Activated naive CD4-positive, alpha-beta T cell treated with anti-CD3 and anti-CD28 coated beads, Interleukin-2, amount 50 U/mL, for 24 hours (primary cell): ENCODE data around the gene PKD2L1.

Experiments
- H3K27ac Mint-ChIP-seq: one replicate; pipeline ENCODE4 v1.8.0; 2021; ENCODE audit warnings: mild to moderate bottlenecking, mixed read lengths
- H3K27me3 Mint-ChIP-seq: one replicate; pipeline ENCODE4 v1.8.0; 2021; ENCODE audit warnings: mixed read lengths
- H3K36me3 Mint-ChIP-seq: one replicate; pipeline ENCODE4 v1.8.0; 2021; ENCODE audit warnings: mixed read lengths
- H3K4me1 Mint-ChIP-seq: one replicate; pipeline ENCODE4 v1.8.0; 2021; ENCODE audit warnings: mixed read lengths
- H3K4me3 Mint-ChIP-seq: one replicate; pipeline ENCODE4 v1.8.0; 2021; ENCODE audit warnings: mild to moderate bottlenecking, mixed read lengths
- H3K9me3 Mint-ChIP-seq: one replicate; pipeline ENCODE4 v1.8.0; 2021; ENCODE audit warnings: mixed read lengths

PKD2L1 gene

GRCh38 chr10:100360234-100360633, 30.2 kb upstream of the PKD2L1 start:
- Mint-ChIP-seq H3K9me3 (no peaks in the 10 kb centered on the region), H3K36me3 (peaks cover 28% of the 10 kb centered on the region), H3K27ac (no peak overlapping the region), H3K4me1 (peaks cover 8% of the 10 kb centered on the region), H3K27me3 (no peaks in the 10 kb centered on the region), H3K4me3 (no peak overlapping the region)

GRCh38 chr10:100359529-100360150, 29.6 kb upstream of the PKD2L1 start:
- no peak overlapping the region for H3K4me3 Mint-ChIP-seq
- no peaks in the 10 kb centered on the region for H3K9me3 Mint-ChIP-seq
- no peak overlapping the region for H3K27ac Mint-ChIP-seq

GRCh38 chr10:100359030-100359432, 29.0 kb upstream of the PKD2L1 start:
- peaks cover 37% of the 10 kb centered on the region for H3K36me3 Mint-ChIP-seq
- H3K27me3 Mint-ChIP-seq: no peaks in the 10 kb centered on the region
- peaks cover 8% of the 10 kb centered on the region for H3K4me1 Mint-ChIP-seq
- no peaks in the 10 kb centered on the region for H3K9me3 Mint-ChIP-seq
- no peak overlapping the region for H3K4me3 Mint-ChIP-seq
- H3K27ac Mint-ChIP-seq: no peak overlapping the region

More at GRCh38 chr10:100359529-100360150, 29.6 kb upstream of the PKD2L1 start:
- H3K27me3 Mint-ChIP-seq: no peaks in the 10 kb centered on the region
- H3K36me3 Mint-ChIP-seq: peaks cover 33% of the 10 kb centered on the region
- H3K4me1 Mint-ChIP-seq: peaks cover 8% of the 10 kb centered on the region

GRCh38 chr10:100357059-100357858, 27.2 kb upstream of the PKD2L1 start:
- no peaks in the 10 kb centered on the region for H3K9me3 Mint-ChIP-seq
- no peak overlapping the region for H3K27ac Mint-ChIP-seq
- peaks cover 42% of the 10 kb centered on the region for H3K36me3 Mint-ChIP-seq
- no peaks in the 10 kb centered on the region for H3K27me3 Mint-ChIP-seq
- H3K4me3 Mint-ChIP-seq: no peak overlapping the region
- H3K4me1 Mint-ChIP-seq: peaks cover 8% of the 10 kb centered on the region

- Mint-ChIP-seq H3K27ac (no peak overlapping the region), H3K27me3 (no peaks in the 10 kb centered on the region), H3K9me3 (no peaks in the 10 kb centered on the region), H3K36me3 (peaks cover 42% of the 10 kb centered on the region), H3K4me3 (no peak overlapping the region), H3K4me1 (peaks cover 8% of the 10 kb centered on the region)
Measured at GRCh38 chr10:100356067-100357017, 26.3 kb upstream of the PKD2L1 start.

GRCh38 chr10:100355086-100355485, 25.1 kb upstream of the PKD2L1 start:
- peaks cover 8% of the 10 kb centered on the region for H3K4me1 Mint-ChIP-seq
- H3K36me3 Mint-ChIP-seq: peaks cover 35% of the 10 kb centered on the region
- no peak overlapping the region for H3K4me3 Mint-ChIP-seq
- H3K27me3 Mint-ChIP-seq: no peaks in the 10 kb centered on the region
- H3K27ac Mint-ChIP-seq: no peak overlapping the region
- no peaks in the 10 kb centered on the region for H3K9me3 Mint-ChIP-seq

- no peak overlapping the region for H3K27ac Mint-ChIP-seq
- no peaks in the 10 kb centered on the region for H3K27me3 Mint-ChIP-seq
- peaks cover 8% of the 10 kb centered on the region for H3K4me1 Mint-ChIP-seq
- no peaks in the 10 kb centered on the region for H3K9me3 Mint-ChIP-seq
- H3K36me3 Mint-ChIP-seq: peaks cover 30% of the 10 kb centered on the region
- no peak overlapping the region for H3K4me3 Mint-ChIP-seq
Measured at GRCh38 chr10:100353770-100354485, 23.9 kb upstream of the PKD2L1 start.

GRCh38 chr10:100350914-100351485, 21.0 kb upstream of the PKD2L1 start:
- H3K27ac Mint-ChIP-seq: no peak overlapping the region
- peaks cover 22% of the 10 kb centered on the region for H3K4me1 Mint-ChIP-seq
- no peaks in the 10 kb centered on the region for H3K9me3 Mint-ChIP-seq
- no peaks in the 10 kb centered on the region for H3K27me3 Mint-ChIP-seq
- no peak overlapping the region for H3K4me3 Mint-ChIP-seq
- H3K36me3 Mint-ChIP-seq: peaks cover 20% of the 10 kb centered on the region

GRCh38 chr10:100349672-100350071, 19.6 kb upstream of the PKD2L1 start:
- Mint-ChIP-seq H3K27me3 (no peaks in the 10 kb centered on the region), H3K9me3 (no peaks in the 10 kb centered on the region), H3K4me3 (no peak overlapping the region), H3K4me1 (peaks cover 27% of the 10 kb centered on the region), H3K27ac (no peak overlapping the region), H3K36me3 (peaks cover 9% of the 10 kb centered on the region)

GRCh38 chr10:100349087-100349486, 19.1 kb upstream of the PKD2L1 start:
- H3K36me3 Mint-ChIP-seq: peaks cover 5% of the 10 kb centered on the region

GRCh38 chr10:100348389-100348927, 18.4 kb upstream of the PKD2L1 start:
- Mint-ChIP-seq H3K4me1 (peaks cover 27% of the 10 kb centered on the region), H3K27ac (no peak overlapping the region), H3K9me3 (no peaks in the 10 kb centered on the region), H3K27me3 (no peaks in the 10 kb centered on the region), H3K4me3 (peak overlapping the region; percentile 86), H3K36me3 (peaks cover 5% of the 10 kb centered on the region)

More at GRCh38 chr10:100349087-100349486, 19.1 kb upstream of the PKD2L1 start:
- Mint-ChIP-seq H3K9me3 (no peaks in the 10 kb centered on the region), H3K27me3 (no peaks in the 10 kb centered on the region), H3K27ac (no peak overlapping the region), H3K4me1 (peaks cover 27% of the 10 kb centered on the region), H3K4me3 (peak overlapping the region; percentile 31)

GRCh38 chr10:100347568-100348195, 17.7 kb upstream of the PKD2L1 start:
- H3K4me3 Mint-ChIP-seq: peak overlapping the region; percentile 86
- H3K27me3 Mint-ChIP-seq: no peaks in the 10 kb centered on the region
- no peaks in the 10 kb centered on the region for H3K9me3 Mint-ChIP-seq
- peak overlapping the region; percentile 66 for H3K27ac Mint-ChIP-seq
- peaks cover 5% of the 10 kb centered on the region for H3K36me3 Mint-ChIP-seq
- H3K4me1 Mint-ChIP-seq: peaks cover 27% of the 10 kb centered on the region

GRCh38 chr10:100346765-100347567, 16.9 kb upstream of the PKD2L1 start, which contains the start of gene SCD:
Gene SCD, plus strand, starts transcription at chr10:100347233. Its CDS starts 272 bp downstream, at chr10:100347505.
- peak within 1 kb of the TSS; percentile 86 for H3K4me3 Mint-ChIP-seq
- H3K9me3 Mint-ChIP-seq: no peaks in the 10 kb centered on the region
- no peaks in the 10 kb centered on the region for H3K27me3 Mint-ChIP-seq
- H3K27ac Mint-ChIP-seq: peak within 1 kb of the TSS; percentile 66
- H3K36me3 Mint-ChIP-seq: no peaks in the 10 kb centered on the region
- peaks cover 27% of the 10 kb centered on the region for H3K4me1 Mint-ChIP-seq
